ENCODE results near the gene LIM2.
"Not testable (repeated sequence)": the region's sequence is repeated elsewhere in the genome, so short reads cannot be mapped to it uniquely, and the experiment has no call there.

Gene LIM2

GRCh38 chr19:51399231-51399630 is 11.5 kb upstream of the LIM2 start:
- Histone ChIP-seq H3F3A (ENCODE audit: insufficient read depth, low read length) (no peaks in the 10 kb centered on the region), H3K4me3 (ENCODE audit: low read length) (no peak overlapping the region), H3K9ac (ENCODE audit: low read length) (no peak overlapping the region), H2AFZ (ENCODE audit: low read length) (no peak overlapping the region), H3K27me3 (replicated peaks; ENCODE audit: insufficient read depth, low read length) (no peaks in the 10 kb centered on the region), H3K79me2 (ENCODE audit: low read length) (no peaks in the 10 kb centered on the region), H3K9me3 (replicated peaks; ENCODE audit: insufficient read depth, low read length) (no peaks in the 10 kb centered on the region), H3K36me3 (replicated peaks; ENCODE audit: insufficient read depth, low read length) (no peaks in the 10 kb centered on the region), H3K4me2 (ENCODE audit: low read depth, low read length) (no peak overlapping the region), H3K9me2 (replicated peaks; ENCODE audit: insufficient read depth, low read length) (no peaks in the 10 kb centered on the region), H3K27ac (ENCODE audit: low read length) (no peak overlapping the region), H4K20me1 (ENCODE audit: insufficient read depth, low read length) (no peaks in the 10 kb centered on the region), H3K4me1 (ENCODE audit: low read length) (no peaks in the 10 kb centered on the region)
- TF ChIP-seq EZH2 (optimal IDR thresholded peaks at IDR 0.05; ENCODE audit: low read depth, low read length) = no peak
- DNase-seq = no peak

DNA sequence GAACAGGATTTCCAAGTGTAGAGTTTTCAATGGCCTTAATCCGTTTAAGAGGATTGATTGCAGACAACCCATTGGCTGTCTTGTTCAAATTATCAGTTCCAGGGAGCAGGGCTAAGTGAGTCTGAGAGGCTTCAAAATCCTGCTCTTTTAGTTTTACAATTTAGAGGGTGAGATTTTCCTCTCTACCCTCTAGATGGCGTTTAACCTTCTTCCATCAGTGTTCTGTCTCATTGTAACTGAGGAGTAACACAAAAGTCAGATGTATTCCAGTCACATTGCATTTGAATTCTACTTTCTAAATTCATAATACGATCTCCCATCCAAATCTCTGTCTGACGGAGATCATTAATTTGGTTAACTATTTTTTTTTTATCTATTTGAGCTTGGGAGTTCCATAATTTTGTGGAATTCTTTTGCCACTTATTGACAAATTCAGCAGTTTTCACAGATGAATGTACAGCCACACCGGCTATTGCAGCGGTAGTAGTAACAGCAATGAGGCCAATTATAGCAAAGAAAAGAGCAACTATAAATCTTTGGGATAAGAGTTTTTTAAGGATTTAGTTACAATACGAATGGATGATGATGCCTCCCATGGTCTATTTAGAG is 10.4 kb upstream of the LIM2 start:
- Histone ChIP-seq H3K4me1 (ENCODE audit: low read length) (no peaks in the 10 kb centered on the region), H3K9ac (ENCODE audit: low read length) (no peak overlapping the region)
- DNase-seq = no peak

GRCh38 chr19:51397453-51397852 is 9.7 kb upstream of the LIM2 start:
- H3K9me3 ChIP-seq (replicated peaks; ENCODE audit: insufficient read depth, low read length); H3F3A ChIP-seq (ENCODE audit: insufficient read depth, low read length); H4K20me1 ChIP-seq (ENCODE audit: insufficient read depth, low read length); H3K79me2 ChIP-seq (ENCODE audit: low read length); H2AFZ ChIP-seq (ENCODE audit: low read length); H3K4me2 ChIP-seq (ENCODE audit: low read depth, low read length); H3K4me3 ChIP-seq (ENCODE audit: low read length); DNase-seq; H3K27ac ChIP-seq (ENCODE audit: low read length); H3K9ac ChIP-seq (ENCODE audit: low read length); H3K36me3 ChIP-seq (replicated peaks; ENCODE audit: insufficient read depth, low read length); H3K9me2 ChIP-seq (replicated peaks; ENCODE audit: insufficient read depth, low read length); H3K4me1 ChIP-seq (ENCODE audit: low read length); H3K27me3 ChIP-seq (replicated peaks; ENCODE audit: insufficient read depth, low read length): not testable (repeated sequence)

More for the DNA sequence above, 10.4 kb upstream of the LIM2 start:
- no peaks in the 10 kb centered on the region for H3K36me3 ChIP-seq (replicated peaks; ENCODE audit: insufficient read depth, low read length)
- TF ChIP-seq CTCF (IDR thresholded peaks at IDR 0.05; ENCODE audit: low read length) (no peak), EZH2phosphoT487 (IDR thresholded peaks at IDR 0.05; ENCODE audit: low read length) (no peak), EZH2 (optimal IDR thresholded peaks at IDR 0.05; ENCODE audit: low read depth, low read length) (no peak)
- H2AFZ ChIP-seq (ENCODE audit: low read length) = no peak overlapping the region
- no peaks in the 10 kb centered on the region for H3K9me2 ChIP-seq (replicated peaks; ENCODE audit: insufficient read depth, low read length)
- no peaks in the 10 kb centered on the region for H3K27me3 ChIP-seq (replicated peaks; ENCODE audit: insufficient read depth, low read length)
- H3K4me2 ChIP-seq (ENCODE audit: low read depth, low read length) = no peak overlapping the region
- H3K9me3 ChIP-seq (replicated peaks; ENCODE audit: insufficient read depth, low read length) = no peaks in the 10 kb centered on the region
- no peaks in the 10 kb centered on the region for H4K20me1 ChIP-seq (ENCODE audit: insufficient read depth, low read length)
- H3K27ac ChIP-seq (ENCODE audit: low read length) = no peak overlapping the region
- no peaks in the 10 kb centered on the region for H3K79me2 ChIP-seq (ENCODE audit: low read length)
- no peak overlapping the region for H3K4me3 ChIP-seq (ENCODE audit: low read length)
- no peaks in the 10 kb centered on the region for H3F3A ChIP-seq (ENCODE audit: insufficient read depth, low read length)

DNA sequence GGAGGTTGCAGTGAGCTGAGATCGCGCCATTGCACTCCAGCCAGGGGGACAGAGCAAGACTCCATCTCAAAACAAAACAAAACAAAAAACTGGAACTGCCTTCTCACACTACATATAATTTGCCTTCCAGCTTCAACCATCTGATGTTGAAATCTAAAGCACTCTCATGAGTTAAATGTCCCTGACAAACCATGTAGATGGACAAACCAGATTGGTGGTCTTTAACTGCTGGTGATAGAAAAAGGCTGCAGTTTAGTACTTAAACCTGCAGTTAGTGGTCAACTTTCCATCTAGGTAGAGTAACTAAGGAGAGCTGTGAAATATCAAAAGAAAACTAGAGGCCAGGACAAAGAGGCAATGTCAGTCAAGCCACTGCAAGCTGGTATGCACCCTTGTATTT is 8.4 kb upstream of the LIM2 start:
- no peaks in the 10 kb centered on the region for H3K27me3 ChIP-seq (replicated peaks; ENCODE audit: insufficient read depth, low read length)
- H3K9ac ChIP-seq (ENCODE audit: low read length) = no peak overlapping the region
- TF ChIP-seq CTCF (IDR thresholded peaks at IDR 0.05; ENCODE audit: low read length) = no peak
- TF ChIP-seq EZH2 (optimal IDR thresholded peaks at IDR 0.05; ENCODE audit: low read depth, low read length) = no peak
- TF ChIP-seq EZH2phosphoT487 (IDR thresholded peaks at IDR 0.05; ENCODE audit: low read length) = no peak
- no peaks in the 10 kb centered on the region for H3K79me2 ChIP-seq (ENCODE audit: low read length)
- no peaks in the 10 kb centered on the region for H4K20me1 ChIP-seq (ENCODE audit: insufficient read depth, low read length)
- H3K36me3 ChIP-seq (replicated peaks; ENCODE audit: insufficient read depth, low read length) = no peaks in the 10 kb centered on the region
- no peak overlapping the region for H3K4me2 ChIP-seq (ENCODE audit: low read depth, low read length)
- no peak overlapping the region for H3K4me3 ChIP-seq (ENCODE audit: low read length)
- H3K4me1 ChIP-seq (ENCODE audit: low read length) = no peaks in the 10 kb centered on the region
- no peaks in the 10 kb centered on the region for H3K9me3 ChIP-seq (replicated peaks; ENCODE audit: insufficient read depth, low read length)
- no peaks in the 10 kb centered on the region for H3F3A ChIP-seq (ENCODE audit: insufficient read depth, low read length)
- H3K9me2 ChIP-seq (replicated peaks; ENCODE audit: insufficient read depth, low read length) = no peaks in the 10 kb centered on the region
- DNase-seq = no peak
- H3K27ac ChIP-seq (ENCODE audit: low read length) = no peak overlapping the region
- no peak overlapping the region for H2AFZ ChIP-seq (ENCODE audit: low read length)

All from MM.1S (cell line).